Measurements from ENCODE around the gene ADGRF1. TPM values are rescaled to one million over a fixed set of nuclear protein-coding genes. Genes with fewer than 3 reads are reported as not detected.

The ADGRF1 gene
- polyA plus RNA-seq, 1 of the 3 experiments (the other 2 are of a cell fraction) = not detected

DNA sequence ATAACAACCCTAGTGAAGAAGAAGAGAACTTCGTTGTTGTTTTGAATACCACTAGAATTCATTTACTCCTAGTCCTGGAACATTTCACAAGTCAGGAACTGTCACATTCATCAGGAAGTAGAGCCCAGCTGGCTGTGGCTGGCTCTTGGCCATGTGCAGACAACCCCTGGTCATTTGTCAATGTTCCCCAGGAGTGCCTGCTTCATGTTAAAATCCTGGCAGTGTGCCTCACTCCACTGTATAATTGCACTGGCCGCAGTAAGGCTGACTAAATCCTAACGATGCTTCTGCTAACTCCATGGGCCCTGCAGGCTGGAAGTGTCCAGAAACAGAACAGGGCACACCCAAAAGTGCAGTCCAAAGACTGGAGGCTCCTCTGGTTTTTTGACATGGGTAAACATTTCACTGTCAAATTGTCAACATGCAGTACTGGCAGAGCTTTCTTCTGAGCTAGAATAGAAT lies 41.5 kb upstream of the ADGRF1 start (continued):
- no peak for TF ChIP-seq IRF3 (IDR thresholded peaks at IDR 0.05; ENCODE audit: low read depth, low read length)
- TF ChIP-seq, protein P1, sequence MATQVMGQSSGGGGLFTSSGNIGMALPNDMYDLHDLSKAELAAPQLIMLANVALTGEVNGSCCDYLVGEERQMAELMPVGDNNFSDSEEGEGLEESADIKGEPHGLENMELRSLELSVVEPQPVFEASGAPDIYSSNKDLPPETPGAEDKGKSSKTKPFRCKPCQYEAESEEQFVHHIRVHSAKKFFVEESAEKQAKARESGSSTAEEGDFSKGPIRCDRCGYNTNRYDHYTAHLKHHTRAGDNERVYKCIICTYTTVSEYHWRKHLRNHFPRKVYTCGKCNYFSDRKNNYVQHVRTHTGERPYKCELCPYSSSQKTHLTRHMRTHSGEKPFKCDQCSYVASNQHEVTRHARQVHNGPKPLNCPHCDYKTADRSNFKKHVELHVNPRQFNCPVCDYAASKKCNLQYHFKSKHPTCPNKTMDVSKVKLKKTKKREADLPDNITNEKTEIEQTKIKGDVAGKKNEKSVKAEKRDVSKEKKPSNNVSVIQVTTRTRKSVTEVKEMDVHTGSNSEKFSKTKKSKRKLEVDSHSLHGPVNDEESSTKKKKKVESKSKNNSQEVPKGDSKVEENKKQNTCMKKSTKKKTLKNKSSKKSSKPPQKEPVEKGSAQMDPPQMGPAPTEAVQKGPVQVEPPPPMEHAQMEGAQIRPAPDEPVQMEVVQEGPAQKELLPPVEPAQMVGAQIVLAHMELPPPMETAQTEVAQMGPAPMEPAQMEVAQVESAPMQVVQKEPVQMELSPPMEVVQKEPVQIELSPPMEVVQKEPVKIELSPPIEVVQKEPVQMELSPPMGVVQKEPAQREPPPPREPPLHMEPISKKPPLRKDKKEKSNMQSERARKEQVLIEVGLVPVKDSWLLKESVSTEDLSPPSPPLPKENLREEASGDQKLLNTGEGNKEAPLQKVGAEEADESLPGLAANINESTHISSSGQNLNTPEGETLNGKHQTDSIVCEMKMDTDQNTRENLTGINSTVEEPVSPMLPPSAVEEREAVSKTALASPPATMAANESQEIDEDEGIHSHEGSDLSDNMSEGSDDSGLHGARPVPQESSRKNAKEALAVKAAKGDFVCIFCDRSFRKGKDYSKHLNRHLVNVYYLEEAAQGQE (IDR thresholded peaks at IDR 0.05; ENCODE audit: low read depth, low read length) = no peak
- TF ChIP-seq, protein P2, sequence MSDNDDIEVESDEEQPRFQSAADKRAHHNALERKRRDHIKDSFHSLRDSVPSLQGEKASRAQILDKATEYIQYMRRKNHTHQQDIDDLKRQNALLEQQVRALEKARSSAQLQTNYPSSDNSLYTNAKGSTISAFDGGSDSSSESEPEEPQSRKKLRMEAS (IDR thresholded peaks at IDR 0.05; ENCODE audit: low read depth) = no peak
- no peak for TF ChIP-seq ZBTB33 (IDR thresholded peaks at IDR 0.05; ENCODE audit: borderline replicate concordance, low read depth)

DNA sequence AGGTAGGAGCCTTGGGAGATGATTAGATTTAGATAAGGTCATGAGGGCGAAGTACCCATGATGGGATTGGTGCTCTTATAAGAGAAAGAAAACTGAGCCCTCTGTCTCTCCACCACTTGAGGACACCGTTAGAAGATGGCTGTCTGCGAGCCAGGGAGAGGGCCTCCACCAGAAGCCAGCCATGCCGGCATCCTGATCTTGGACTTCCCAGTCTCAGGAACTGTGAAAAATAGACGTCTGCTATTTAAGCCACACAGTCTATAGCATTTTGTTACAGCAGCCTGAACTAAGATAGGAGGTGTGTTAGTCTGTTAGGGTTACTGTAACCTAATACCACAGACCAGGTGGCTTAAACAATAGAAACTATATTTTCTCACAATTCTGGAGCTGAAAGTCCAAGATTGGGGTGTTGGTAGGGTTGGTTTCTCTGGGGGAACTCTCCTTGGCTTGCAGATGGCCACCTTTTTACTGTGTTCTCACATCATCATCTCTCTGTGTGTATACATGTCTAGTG lies 38.0 kb upstream of the ADGRF1 start:
- 78% methylated on average over 5 of the region's 5 CpGs for WGBS (ENCODE audit: low lambda C conversion rate)

More for the DNA sequence above, 38.0 kb upstream of the ADGRF1 start:
- TF ChIP-seq TAF1 (IDR thresholded peaks at IDR 0.05; ENCODE audit: borderline replicate concordance, low read depth, low read length) (no peak), ELF1 (IDR thresholded peaks at IDR 0.05) (no peak)
- no peak for DNase-seq
- H3K4me1 ChIP-seq (ENCODE audit: control insufficient read depth in 1 of 2, insufficient read depth in 2 of 2, low read depth in 1 of 2, low read length in 1 of 2) = peaks cover 0 to 36% of the 10 kb centered on the region in 2 experiments; a peak in 2 of 4 replicates
- no peak overlapping the region for H2AFZ ChIP-seq (ENCODE audit: low read depth)
- no peak overlapping the region for H3K4me2 ChIP-seq
- CTCF ChIA-PET = interaction anchor here (1.3 kb wide), 1 partner anchor 17 kb away, joined by 4 read pairs; no protein-coding TSS in a partner anchor
- POLR2A ChIA-PET = no interaction called here
- no peaks in the 10 kb centered on the region; the same call in 1 of the 2 replicates for H3K27me3 ChIP-seq (ENCODE audit: insufficient read depth)
- no peak overlapping the region for H3K9ac ChIP-seq
- no peaks in the 10 kb centered on the region for H3K9me3 ChIP-seq
- no peaks in the 10 kb centered on the region for H3K36me3 ChIP-seq (replicated peaks in 1 of 2; ENCODE audit: control insufficient read depth in 1 of 2, insufficient read depth in 2 of 2, low read length in 1 of 2)
- H3K4me3 ChIP-seq (ENCODE audit: low read depth in 2 of 2, low read length in 1 of 2) = no peak overlapping the region
- no peaks in the 10 kb centered on the region for H3K9me2 ChIP-seq
- no peaks in the 10 kb centered on the region for H4K20me1 ChIP-seq (ENCODE audit: insufficient read depth)
- H3F3A ChIP-seq (replicated peaks; ENCODE audit: insufficient read depth) = no peaks in the 10 kb centered on the region
- H3K27ac ChIP-seq (ENCODE audit: low read depth in 2 of 2, low read length in 1 of 2) = no peak overlapping the region
- no peaks in the 10 kb centered on the region for H3K79me2 ChIP-seq (ENCODE audit: insufficient read depth)
